Subcutaneous abdominal adipose tissue (tissue), 5 donors: ENCODE results near the gene LNX1.
"Not testable (repeated sequence)": the region's sequence is repeated elsewhere in the genome, so short reads cannot be mapped to it uniquely, and the experiment has no call there.

Source experiments
- H3K27ac ChIP-seq: one replicate; pipeline ENCODE4 v1.7.0; 2013; ENCODE audit warnings: low read depth, mild to moderate bottlenecking, inconsistent platforms, low read length, moderate library complexity
- H3K27me3 ChIP-seq, 5 donors: one replicate each; pipeline ENCODE4 v1.7.0; 2013; ENCODE audit warnings: low read length in 5 of 5, inconsistent platforms in 1 of 5; ENCODE audit not compliant: control insufficient read depth in 5 of 5, insufficient read depth in 4 of 5
- H3K36me3 ChIP-seq, 5 donors: one replicate each; pipeline ENCODE4 v1.7.0; 2013; ENCODE audit warnings: low read length in 5 of 5; ENCODE audit not compliant: control insufficient read depth in 5 of 5, insufficient read depth in 5 of 5
- H3K4me1 ChIP-seq, 5 donors: one replicate each; pipeline ENCODE4 v1.7.0; 2013; ENCODE audit warnings: low read length in 5 of 5, mild to moderate bottlenecking in 3 of 5, moderate library complexity in 1 of 5; ENCODE audit not compliant: control insufficient read depth in 5 of 5, insufficient read depth in 5 of 5
- H3K4me3 ChIP-seq, 5 donors: one replicate each; pipeline ENCODE4 v1.7.0; 2013; ENCODE audit warnings: low read length in 5 of 5, low read depth in 1 of 5
- H3K9ac ChIP-seq, 5 donors: one replicate each; pipeline ENCODE4 v1.7.0; 2013; ENCODE audit warnings: low read length in 5 of 5, mild to moderate bottlenecking in 4 of 5, moderate library complexity in 3 of 5
- H3K9me3 ChIP-seq, 5 donors: one replicate each; pipeline ENCODE4 v1.7.0; 2013; ENCODE audit warnings: low read length in 5 of 5; ENCODE audit not compliant: control insufficient read depth in 5 of 5
- donor health status: healthy.
- donor health status: healthy.
- donor health status: healthy.
- donor health status: healthy.
- donor health status: healthy.

Gene LNX1

GRCh38 chr4:53483250-53483649 lies 108.0 kb downstream of the LNX1 start:
- H3K9me3 ChIP-seq, result no peaks in the 10 kb centered on the region
- H3K27me3 ChIP-seq, result peaks cover 0 to 7% (median 0%) of the 10 kb centered on the region in 5 donors
- no peak overlapping the region for H3K9ac ChIP-seq
- H3K27ac ChIP-seq, result no peak overlapping the region
- H3K36me3 ChIP-seq, result peaks cover 0 to 8% (median 2%) of the 10 kb centered on the region in 5 donors
- H3K4me3 ChIP-seq, result no peak overlapping the region
- peaks cover 0 to 5% (median 0%) of the 10 kb centered on the region in 5 donors for H3K4me1 ChIP-seq

- H3K27ac ChIP-seq, result no peak overlapping the region
- H3K9me3 ChIP-seq, result no peaks in the 10 kb centered on the region
- peaks cover 0 to 9% (median 5%) of the 10 kb centered on the region in 5 donors for H3K4me1 ChIP-seq
- no peak overlapping the region for H3K9ac ChIP-seq
- H3K27me3 ChIP-seq, result peaks cover 0 to under 1% (median 0%) of the 10 kb centered on the region in 5 donors
- peaks cover 0 to 10% (median 6%) of the 10 kb centered on the region in 5 donors for H3K36me3 ChIP-seq
- H3K4me3 ChIP-seq, result no peak overlapping the region
Observed at GRCh38 chr4:53481586-53481985, 109.7 kb downstream of the LNX1 start.

GRCh38 chr4:53480909-53481308 lies 110.4 kb downstream of the LNX1 start:
- no peak overlapping the region for H3K4me3 ChIP-seq
- H3K4me1 ChIP-seq, result peaks cover 0 to 9% (median 6%) of the 10 kb centered on the region in 5 donors
- H3K27me3 ChIP-seq, result no peaks in the 10 kb centered on the region
- no peak overlapping the region for H3K9ac ChIP-seq
- H3K36me3 ChIP-seq, result peaks cover 0 to 15% (median 6%) of the 10 kb centered on the region in 5 donors
- H3K27ac ChIP-seq, result no peak overlapping the region
- H3K9me3 ChIP-seq, result no peaks in the 10 kb centered on the region

GRCh38 chr4:53479736-53480525 lies 111.4 kb downstream of the LNX1 start:
- no peak overlapping the region for H3K27ac ChIP-seq
- no peaks in the 10 kb centered on the region for H3K9me3 ChIP-seq
- H3K9ac ChIP-seq, result no peak overlapping the region
- peaks cover 0 to 6% (median 3%) of the 10 kb centered on the region in 5 donors for H3K4me1 ChIP-seq
- H3K36me3 ChIP-seq, result peaks cover 0 to 20% (median 6%) of the 10 kb centered on the region in 5 donors
- no peak overlapping the region for H3K4me3 ChIP-seq
- no peaks in the 10 kb centered on the region for H3K27me3 ChIP-seq

GRCh38 chr4:53478671-53479456 lies 112.4 kb downstream of the LNX1 start:
- H3K36me3 ChIP-seq, result peaks cover 0 to 25% (median 6%) of the 10 kb centered on the region in 5 donors
- H3K27ac ChIP-seq, result no peak overlapping the region
- H3K4me3 ChIP-seq, result no peak overlapping the region
- no peaks in the 10 kb centered on the region for H3K9me3 ChIP-seq
- H3K4me1 ChIP-seq, result peaks cover 0 to 6% (median 3%) of the 10 kb centered on the region in 5 donors
- H3K27me3 ChIP-seq, result no peaks in the 10 kb centered on the region
- H3K9ac ChIP-seq, result no peak overlapping the region

- H3K27me3 ChIP-seq, result no peaks in the 10 kb centered on the region
- H3K36me3 ChIP-seq, result peaks cover 0 to 25% (median 6%) of the 10 kb centered on the region in 5 donors
- H3K9ac ChIP-seq, result no peak overlapping the region
- H3K4me3 ChIP-seq, result no peak overlapping the region
- no peaks in the 10 kb centered on the region for H3K9me3 ChIP-seq
- H3K27ac ChIP-seq, result no peak overlapping the region
- peaks cover 0 to 6% (median 3%) of the 10 kb centered on the region in 5 donors for H3K4me1 ChIP-seq
Observed at GRCh38 chr4:53477636-53478035, 113.7 kb downstream of the LNX1 start.

- Histone ChIP-seq H3K4me1 (peaks cover 0 to 6% (median 3%) of the 10 kb centered on the region in 5 donors), H3K27ac (no peak overlapping the region), H3K9me3 (no peaks in the 10 kb centered on the region), H3K36me3 (peaks cover 0 to 25% (median 6%) of the 10 kb centered on the region in 5 donors), H3K9ac (no peak overlapping the region), H3K27me3 (no peaks in the 10 kb centered on the region), H3K4me3 (no peak overlapping the region)
Observed at GRCh38 chr4:53477038-53477565, 114.2 kb downstream of the LNX1 start.

- Histone ChIP-seq H3K27ac (no peak overlapping the region), H3K9me3 (no peaks in the 10 kb centered on the region), H3K36me3 (peaks cover 0 to 24% (median 6%) of the 10 kb centered on the region in 5 donors), H3K27me3 (no peaks in the 10 kb centered on the region), H3K9ac (no peak overlapping the region), H3K4me1 (peaks cover 0 to 6% (median 3%) of the 10 kb centered on the region in 5 donors), H3K4me3 (no peak overlapping the region)
Observed at GRCh38 chr4:53476232-53477037, 114.9 kb downstream of the LNX1 start.

GRCh38 chr4:53466576-53466975 lies 124.7 kb downstream of the LNX1 start:
- not testable (repeated sequence) for H3K9me3 ChIP-seq, H3K4me1 ChIP-seq

More at GRCh38 chr4:53466576-53466975, 124.7 kb downstream of the LNX1 start:
- H3K27me3 ChIP-seq, H3K4me3 ChIP-seq, H3K9ac ChIP-seq, H3K27ac ChIP-seq: not testable (repeated sequence)
- peaks cover 7 to 17% (median 10%) of the 10 kb centered on the region in 5 donors for H3K36me3 ChIP-seq
